B cell (primary cell): ENCODE data around the gene CD8B.
"Not testable (repeated sequence)": the region's sequence is repeated elsewhere in the genome, so short reads cannot be mapped to it uniquely, and the experiment has no call there.

Experiments used
- CTCF ChIP-seq: fragments of 200-600 bp; IDR thresholded peaks from one replicate; pipeline ENCODE4 v1.8.0; 2022; ENCODE audit warnings: antibody characterized with exemption, mild to moderate bottlenecking
- EZH2 ChIP-seq: IDR thresholded peaks from 2 replicates; pipeline ENCODE4 v1.6.1; 2012; ENCODE audit warnings: borderline replicate concordance, low read depth, mild to moderate bottlenecking, moderate library complexity, low read length; ENCODE audit not compliant: insufficient read depth, poor library complexity, severe bottlenecking

- not testable (repeated sequence) for TF ChIP-seq EZH2, CTCF
These were observed 7.3 kb upstream of the CD8B start for GRCh38 chr2:86868895-86869468.
